HepG2 (cell line): Measurements from ENCODE around the gene KCTD16. TPM values are rescaled to one million over a fixed set of nuclear protein-coding genes. Genes with fewer than 3 reads are reported as not detected.

Experiments used
- AKAP8 ChIP-seq: sonication (generic); formaldehyde crosslinking; IDR thresholded peaks from 2 replicates; pipeline ENCODE4 v1.5.1; 2020; ENCODE audit warnings: mild to moderate bottlenecking, missing genetic modification reagents
- CREM ChIP-seq, 2 experiments: sonication (generic) in 1 of 2; formaldehyde crosslinking in 1 of 2; IDR thresholded peaks; 2 replicates each; pipeline versions ENCODE4 v1.4.0 to v1.6.1; 2016 to 2020; ENCODE audit warnings: antibody characterized with exemption in 1 of 2, mild to moderate bottlenecking in 1 of 2, missing genetic modification reagents in 1 of 2
- DNMT1 ChIP-seq: sonication (generic); formaldehyde crosslinking; IDR thresholded peaks from 2 replicates; pipeline ENCODE4 v1.5.1; 2020; ENCODE audit warnings: mild to moderate bottlenecking, missing genetic modification reagents
- ESRRA ChIP-seq: sonication (generic); formaldehyde crosslinking; IDR thresholded peaks from 2 replicates; pipeline ENCODE4 v1.5.1; 2020; ENCODE audit warnings: mild to moderate bottlenecking, low read depth, missing genetic modification reagents
- HCFC1 ChIP-seq: fragments of 150-350 bp; IDR thresholded peaks from 2 replicates; pipeline ENCODE4 v1.6.1; 2014; ENCODE audit warnings: low read depth, low read length
- MED1 ChIP-seq: sonication (generic); formaldehyde crosslinking; IDR thresholded peaks from 2 replicates; pipeline ENCODE4 v1.4.0; 2020; ENCODE audit warnings: missing genetic modification reagents
- NR2C2 ChIP-seq: sonication (generic); formaldehyde crosslinking; IDR thresholded peaks from 2 replicates; pipeline ENCODE4 v1.4.0; 2020; ENCODE audit warnings: missing genetic modification reagents, mild to moderate bottlenecking, moderate library complexity, borderline replicate concordance
- PAF1 ChIP-seq: IDR thresholded peaks from 2 replicates; pipeline ENCODE4 v1.6.1; 2016; ENCODE audit warnings: missing genetic modification reagents, missing compliant biosample characterization
- PRDM4 ChIP-seq: sonication (generic); formaldehyde crosslinking; IDR thresholded peaks from 2 replicates; pipeline ENCODE4 v1.9.0; 2021; ENCODE audit warnings: missing genetic modification reagents, borderline replicate concordance
- RBM22 ChIP-seq: fragments of 200-400 bp; formaldehyde crosslinking; optimal IDR thresholded peaks from 2 replicates; pipeline ENCODE3; 2017; ENCODE audit warnings: mild to moderate bottlenecking, low read length, moderate library complexity
- RFX1 ChIP-seq: fragments of 450-650 bp; IDR thresholded peaks from 2 replicates; pipeline ENCODE4 v1.6.1; 2017
- RXRB ChIP-seq: IDR thresholded peaks from 2 replicates; pipeline ENCODE4 v1.6.1; 2016; ENCODE audit warnings: borderline replicate concordance, missing genetic modification reagents, missing compliant biosample characterization
- TBX2 ChIP-seq: sonication (generic); formaldehyde crosslinking; IDR thresholded peaks from 2 replicates; pipeline ENCODE4 v1.5.0; 2020; ENCODE audit warnings: missing genetic modification reagents, mild to moderate bottlenecking, borderline replicate concordance
- THAP11 ChIP-seq: IDR thresholded peaks from 2 replicates; pipeline ENCODE4 v1.6.1; 2016; ENCODE audit warnings: missing biosample characterization, missing genetic modification reagents
- THYN1 ChIP-seq: sonication (generic); formaldehyde crosslinking; IDR thresholded peaks from 2 replicates; pipeline ENCODE4 v1.8.1; 2023; ENCODE audit warnings: low read depth, mild to moderate bottlenecking, moderate library complexity, missing genetic modification reagents, borderline replicate concordance
- ZBTB38 ChIP-seq: sonication (generic); formaldehyde crosslinking; IDR thresholded peaks from 2 replicates; pipeline ENCODE4 v1.5.1; 2020; ENCODE audit warnings: mild to moderate bottlenecking, missing genetic modification reagents
- ZBTB7B ChIP-seq: sonication (generic); formaldehyde crosslinking; IDR thresholded peaks from 2 replicates; pipeline ENCODE4 v1.4.0; 2020; ENCODE audit warnings: missing genetic modification reagents
- ZNF253 ChIP-seq: sonication (generic); formaldehyde crosslinking; IDR thresholded peaks from 2 replicates; pipeline ENCODE4 v1.8.0; 2022; ENCODE audit warnings: mild to moderate bottlenecking, missing genetic modification reagents, borderline replicate concordance
- ZNF431 ChIP-seq: sonication (generic); formaldehyde crosslinking; IDR thresholded peaks from 2 replicates; pipeline ENCODE4 v1.9.0; 2022; ENCODE audit warnings: missing genetic modification reagents, low read depth, mild to moderate bottlenecking, borderline replicate concordance
- ZNF44 ChIP-seq: sonication (generic); formaldehyde crosslinking; IDR thresholded peaks from 2 replicates; pipeline ENCODE4 v1.5.1; 2020; ENCODE audit warnings: mild to moderate bottlenecking, missing genetic modification reagents
- ZNF572 ChIP-seq: sonication (generic); formaldehyde crosslinking; IDR thresholded peaks from 2 replicates; pipeline ENCODE4 v1.5.1; 2020; ENCODE audit warnings: mild to moderate bottlenecking, missing genetic modification reagents
- ZNF7 ChIP-seq: IDR thresholded peaks from 2 replicates; pipeline ENCODE4 v1.6.1; 2016; ENCODE audit warnings: missing biosample characterization, missing genetic modification reagents
- ZNF713 ChIP-seq: sonication (generic); formaldehyde crosslinking; IDR thresholded peaks from 2 replicates; pipeline ENCODE4 v1.4.0; 2020; ENCODE audit warnings: mild to moderate bottlenecking, missing genetic modification reagents
- ZNF781 ChIP-seq: sonication (generic); formaldehyde crosslinking; IDR thresholded peaks from 2 replicates; pipeline ENCODE4 v1.5.1; 2020; ENCODE audit warnings: borderline replicate concordance, mild to moderate bottlenecking, missing genetic modification reagents; ENCODE audit errors: not compliant biosample characterization
- polyA plus RNA-seq, 8 experiments: library from polyadenylated mRNA; depleted of rRNA in 3 of 8; stranded (reverse) in 7 of 8; unstranded in 1 of 8; fragments of >200 nt; fragmentation: Illumina TruSeq in 4 of 8; extraction: Trizol in 4 of 8; gene quantifications; 2 replicates each; pipeline versions ENCODE4 v1.2.1 to v1.2.3, GENCODE V29; 2011 to 2016; ENCODE audit warnings: low read depth in 4 of 8, missing spikeins in 1 of 8, mixed read lengths in 1 of 8; ENCODE audit not compliant: insufficient read depth in 1 of 8
- total RNA-seq, 5 experiments: library from RNA; depleted of rRNA; stranded (reverse); fragments of >200 nt; fragmentation: Illumina TruSeq; extraction: Trizol; gene quantifications; 2 replicates each; pipeline ENCODE4 v1.2.3, GENCODE V29; 2016; ENCODE audit warnings: low read depth in 1 of 5
- TF ChIP-seq, protein P1 (sequence below): sonication (generic); formaldehyde crosslinking; conservative IDR thresholded peaks from 2 replicates; pipeline ENCODE4 v1.5.0; 2020; ENCODE audit warnings: missing genetic modification reagents
- TF ChIP-seq, protein P2 (sequence below): sonication (generic); formaldehyde crosslinking; IDR thresholded peaks from 2 replicates; pipeline ENCODE4 v1.4.0; 2020; ENCODE audit warnings: mild to moderate bottlenecking, missing genetic modification reagents
- TF ChIP-seq, protein P3 (sequence below): sonication (generic); formaldehyde crosslinking; IDR thresholded peaks from 2 replicates; pipeline ENCODE4 v1.4.0; 2020; ENCODE audit warnings: missing genetic modification reagents

Gene KCTD16
- total and polyA plus RNA-seq, 2 of the 13 experiments (the other 11 are each of a cell fraction or from before 2014, with no cell fraction given), result 0.02 to 0.09 TPM

- no peak for TF ChIP-seq ZNF713 (CRISPR knock-in tag)
- TF ChIP-seq ZNF7 (CRISPR knock-in tag), result no peak
- TF ChIP-seq, protein P1, sequence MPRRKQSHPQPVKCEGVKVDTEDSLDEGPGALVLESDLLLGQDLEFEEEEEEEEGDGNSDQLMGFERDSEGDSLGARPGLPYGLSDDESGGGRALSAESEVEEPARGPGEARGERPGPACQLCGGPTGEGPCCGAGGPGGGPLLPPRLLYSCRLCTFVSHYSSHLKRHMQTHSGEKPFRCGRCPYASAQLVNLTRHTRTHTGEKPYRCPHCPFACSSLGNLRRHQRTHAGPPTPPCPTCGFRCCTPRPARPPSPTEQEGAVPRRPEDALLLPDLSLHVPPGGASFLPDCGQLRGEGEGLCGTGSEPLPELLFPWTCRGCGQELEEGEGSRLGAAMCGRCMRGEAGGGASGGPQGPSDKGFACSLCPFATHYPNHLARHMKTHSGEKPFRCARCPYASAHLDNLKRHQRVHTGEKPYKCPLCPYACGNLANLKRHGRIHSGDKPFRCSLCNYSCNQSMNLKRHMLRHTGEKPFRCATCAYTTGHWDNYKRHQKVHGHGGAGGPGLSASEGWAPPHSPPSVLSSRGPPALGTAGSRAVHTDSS (CRISPR knock-in tag), result peak; percentile 74; the same call in 1 of the 2 replicates
- TF ChIP-seq ZBTB7B (CRISPR knock-in tag), result 0 out of 2 replicates have a peak, but pooled peaks have one; percentile 42
- TF ChIP-seq RFX1, result peak; percentile 15; the same call in 1 of the 2 replicates
- TF ChIP-seq, protein P2, sequence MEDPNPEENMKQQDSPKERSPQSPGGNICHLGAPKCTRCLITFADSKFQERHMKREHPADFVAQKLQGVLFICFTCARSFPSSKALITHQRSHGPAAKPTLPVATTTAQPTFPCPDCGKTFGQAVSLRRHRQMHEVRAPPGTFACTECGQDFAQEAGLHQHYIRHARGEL (CRISPR knock-in tag), result no peak
- peak; percentile 60; the same call in 1 of the 2 replicates for TF ChIP-seq PRDM4
- TF ChIP-seq HCFC1, result peak; percentile 38; the same call in 1 of the 2 replicates
- TF ChIP-seq PAF1 (CRISPR knock-in tag), result no peak
- no peak for TF ChIP-seq ZNF431 (CRISPR knock-in tag)
- TF ChIP-seq, protein P3, sequence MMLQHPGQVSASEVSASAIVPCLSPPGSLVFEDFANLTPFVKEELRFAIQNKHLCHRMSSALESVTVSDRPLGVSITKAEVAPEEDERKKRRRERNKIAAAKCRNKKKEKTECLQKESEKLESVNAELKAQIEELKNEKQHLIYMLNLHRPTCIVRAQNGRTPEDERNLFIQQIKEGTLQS (CRISPR knock-in tag), result no peak
- no peak for TF ChIP-seq ESRRA (CRISPR knock-in tag)
- no peak for TF ChIP-seq AKAP8 (CRISPR knock-in tag)
- TF ChIP-seq THYN1, result no peak
- peak; percentile 93 for TF ChIP-seq THAP11
- TF ChIP-seq ZNF781 (CRISPR knock-in tag), result no peak
- no peak for TF ChIP-seq RXRB
- TF ChIP-seq DNMT1, result no peak
- TF ChIP-seq RBM22, result no peak
- TF ChIP-seq ZNF253 (CRISPR knock-in tag), result 0 out of 2 replicates have a peak, but pooled peaks have one; percentile 17
- TF ChIP-seq CREM (IDR thresholded peaks at IDR 0.05), result peak; percentile 85
- no peak for TF ChIP-seq CREM (CRISPR knock-in tag; IDR thresholded peaks at IDR 0.05)
- peak; percentile 60 for TF ChIP-seq MED1 (CRISPR knock-in tag)
- TF ChIP-seq NR2C2, result peak; percentile 100
- TF ChIP-seq ZNF572, result no peak
- TF ChIP-seq ZBTB38 (CRISPR knock-in tag), result peak; percentile 64; the same call in 1 of the 2 replicates
- peak; percentile 41 for TF ChIP-seq TBX2 (CRISPR knock-in tag)
- TF ChIP-seq ZNF44 (CRISPR knock-in tag), result peak; percentile 61; the same call in 1 of the 2 replicates
Measured at GRCh38 chr5:144170276-144171024, at the start of gene KCTD16, which contains the start of gene YIPF5 (continued).
